HCT116 (cell line): ENCODE measurements around the gene ALB. TPM values are rescaled to one million over a fixed set of nuclear protein-coding genes. Genes with fewer than 3 reads are reported as not detected.

Source experiments
- ATAC-seq: fragments of 200-7000 bp; cut with Tn5 transposase; 2 replicates; pipeline ENCODE4 v1.9.1; 2020; ENCODE audit warnings: mild to moderate bottlenecking, moderate library complexity
- BruUV-seq: library from RNA; stranded (reverse); fragments of 400-500 nt; replicated peaks from 2 replicates; lab custom pipeline; 2021; lab: Mats Ljungman, UMichigan
- CTCF ChIA-PET: fragments of 300-600 bp; sonication (Branson Sonifier 250); formaldehyde crosslinking; loops from one replicate; lab custom pipeline; 2021; ENCODE audit warnings: antibody characterized with exemption; lab: Charles Lee
- POLR2A ChIA-PET: fragments of 300-600, 350-600 bp; sonication (Branson Sonifier 250); formaldehyde crosslinking; loops from one replicate; lab custom pipeline; 2021; ENCODE audit warnings: antibody characterized with exemption; lab: Charles Lee
- RAD21 ChIA-PET, 2 experiments: fragments of 300-600 bp; sonication (Branson Sonifier 250); formaldehyde crosslinking; loops; one replicate each; lab custom pipeline; 2023; ENCODE audit warnings: low total read pairs in 2 of 2; ENCODE audit not compliant: uncharacterized antibody in 2 of 2, unreplicated experiment in 2 of 2, low non-redundant PET in 1 of 2; lab: Charles Lee
- DNase-seq: peaks from one replicate; pipeline ENCODE4 v3.0.0-alpha.2; 2010; ENCODE audit warnings: low read depth, low spot score
- H2AFZ ChIP-seq: fragments of 200-600 bp; shearing (Covaris generic), sonication (generic); 2 replicates; pipeline ENCODE4 v1.6.1; 2017; ENCODE audit warnings: low read depth, mixed run types, mixed read lengths, antibody characterized with exemption, low read length; ENCODE audit not compliant: poor library complexity, severe bottlenecking
- H3K27ac ChIP-seq: 2 replicates; pipeline ENCODE4 v1.5.1; 2012; ENCODE audit warnings: low read depth, low read length
- H3K27me3 ChIP-seq: fragments of 200-600 bp; sonication (generic); 2 replicates; pipeline ENCODE4 v1.6.1; 2016; ENCODE audit warnings: mixed run types, low read length, mixed read lengths; ENCODE audit not compliant: insufficient read depth
- H3K36me3 ChIP-seq, 2 experiments: fragments of 200-500 bp in 1 of 2; fragments of 200-600 bp in 1 of 2; sonication (Bioruptor generic) in 1 of 2; sonication (generic) in 1 of 2; 2 replicates each; pipeline versions ENCODE4 v1.5.1 to v1.6.1; 2014 to 2016; ENCODE audit warnings: low read length in 2 of 2, inconsistent platforms in 1 of 2, mixed read lengths in 1 of 2, mixed run types in 1 of 2; ENCODE audit not compliant: insufficient read depth in 2 of 2, control insufficient read depth in 1 of 2
- H3K4me1 ChIP-seq, 2 experiments: fragments of 200-600 bp in 1 of 2; sonication (generic) in 1 of 2; 2 replicates each; pipeline versions ENCODE4 v1.5.1 to v1.6.1; 2012 to 2017; ENCODE audit warnings: low read length in 2 of 2, inconsistent platforms in 1 of 2, mild to moderate bottlenecking in 1 of 2, mixed read lengths in 1 of 2, mixed run types in 1 of 2, moderate library complexity in 1 of 2; ENCODE audit not compliant: insufficient read depth in 2 of 2, control insufficient read depth in 1 of 2
- H3K4me2 ChIP-seq: fragments of 200-600 bp; sonication (generic); 2 replicates; pipeline ENCODE4 v1.6.1; 2017; ENCODE audit warnings: mixed run types, low read length, mixed read lengths
- H3K4me3 ChIP-seq, 2 experiments: fragments of 200-600 bp in 1 of 2; sonication (generic) in 1 of 2; replicated peaks in 1 of 2; 2 replicates each; pipeline ENCODE4 v1.5.1; 2011 to 2016; ENCODE audit warnings: low read length in 2 of 2, control low read depth in 1 of 2, low read depth in 1 of 2, mild to moderate bottlenecking in 1 of 2, mixed read lengths in 1 of 2, mixed run types in 1 of 2
- H3K79me2 ChIP-seq: fragments of 200-600 bp; sonication (generic); 2 replicates; pipeline ENCODE4 v1.6.1; 2017; ENCODE audit warnings: mild to moderate bottlenecking, mixed run types, low read length, moderate library complexity, mixed read lengths; ENCODE audit not compliant: insufficient read depth
- H3K9ac ChIP-seq: fragments of 200-600 bp; sonication (generic); 2 replicates; pipeline ENCODE4 v1.6.1; 2016; ENCODE audit warnings: low read length, mixed read lengths
- H3K9me2 ChIP-seq: fragments of 200-600 bp; sonication (generic), shearing (Covaris generic); 2 replicates; pipeline ENCODE4 v1.6.1; 2017; ENCODE audit warnings: mixed run types, mild to moderate bottlenecking, moderate library complexity; ENCODE audit not compliant: insufficient read depth
- H3K9me3 ChIP-seq, 2 experiments: fragments of 200-500 bp in 1 of 2; fragments of 200-600 bp in 1 of 2; sonication (Bioruptor generic) in 1 of 2; sonication (generic) in 1 of 2; 2 replicates each; pipeline ENCODE4 v1.6.1; 2014 to 2017; ENCODE audit warnings: low read length in 2 of 2, mixed read lengths in 2 of 2, inconsistent platforms in 1 of 2, low read depth in 1 of 2, mild to moderate bottlenecking in 1 of 2, mixed run types in 1 of 2, moderate library complexity in 1 of 2; ENCODE audit not compliant: control insufficient read depth in 1 of 2, insufficient read depth in 1 of 2
- H4K20me1 ChIP-seq: fragments of 200-600 bp; sonication (generic), shearing (Covaris generic); 2 replicates; pipeline ENCODE4 v1.6.1; 2017; ENCODE audit warnings: mixed run types, mild to moderate bottlenecking, moderate library complexity; ENCODE audit not compliant: insufficient read depth
- CBX3 ChIP-seq: IDR thresholded peaks from 2 replicates; pipeline ENCODE4 v1.6.1; 2012; ENCODE audit warnings: low read depth
- CEBPB ChIP-seq: IDR thresholded peaks from 2 replicates; pipeline ENCODE4 v1.6.1; 2012; ENCODE audit warnings: low read depth
- EGR1 ChIP-seq: IDR thresholded peaks from 2 replicates; pipeline ENCODE4 v1.6.1; 2012; ENCODE audit warnings: low read depth
- ELF1 ChIP-seq: IDR thresholded peaks from 2 replicates; pipeline ENCODE4 v1.6.1; 2012; ENCODE audit warnings: low read depth, borderline replicate concordance
- EZH2 ChIP-seq: fragments of 200-600 bp; sonication (generic); IDR thresholded peaks from 2 replicates; pipeline ENCODE4 v1.6.1; 2017; ENCODE audit warnings: antibody characterized with exemption, mixed run types
- EZH2phosphoT487 ChIP-seq: fragments of 200-600 bp; IDR thresholded peaks from 2 replicates; pipeline ENCODE4 v1.6.1; 2018; ENCODE audit warnings: antibody characterized with exemption, borderline replicate concordance
- JUND ChIP-seq: IDR thresholded peaks from 2 replicates; pipeline ENCODE4 v1.6.1; 2012
- POLR2AphosphoS5 ChIP-seq: IDR thresholded peaks from 2 replicates; pipeline ENCODE4 v1.6.1; 2011; ENCODE audit warnings: mild to moderate bottlenecking, low read depth, low read length, moderate library complexity
- RAD21 ChIP-seq: IDR thresholded peaks from 2 replicates; pipeline ENCODE4 v1.6.1; 2012; ENCODE audit warnings: low read depth, mild to moderate bottlenecking
- SIN3A ChIP-seq: IDR thresholded peaks from 2 replicates; pipeline ENCODE4 v1.6.1; 2012; ENCODE audit warnings: low read depth
- ZFX ChIP-seq: fragments of 450-650 bp; IDR thresholded peaks from 2 replicates; pipeline ENCODE4 v1.6.1; 2017
- intact Hi-C: fragments of 100-400 bp; cut with micrococcal nuclease; formaldehyde crosslinking; loops from 2 replicates; pipeline ENCODE4 v1.10.0; 2022
- total RNA-seq: library from RNA; stranded (reverse); gene quantifications from one replicate; pipeline ENCODE4 v1.2.1, GENCODE V29; 2021; ENCODE audit not compliant: unreplicated experiment
- TF ChIP-seq, protein P1 (sequence below): IDR thresholded peaks from 2 replicates; pipeline ENCODE4 v1.6.1; 2012

Gene ALB
- total RNA-seq, 1 experiment from 2014 or later: 26.7 TPM

DNA sequence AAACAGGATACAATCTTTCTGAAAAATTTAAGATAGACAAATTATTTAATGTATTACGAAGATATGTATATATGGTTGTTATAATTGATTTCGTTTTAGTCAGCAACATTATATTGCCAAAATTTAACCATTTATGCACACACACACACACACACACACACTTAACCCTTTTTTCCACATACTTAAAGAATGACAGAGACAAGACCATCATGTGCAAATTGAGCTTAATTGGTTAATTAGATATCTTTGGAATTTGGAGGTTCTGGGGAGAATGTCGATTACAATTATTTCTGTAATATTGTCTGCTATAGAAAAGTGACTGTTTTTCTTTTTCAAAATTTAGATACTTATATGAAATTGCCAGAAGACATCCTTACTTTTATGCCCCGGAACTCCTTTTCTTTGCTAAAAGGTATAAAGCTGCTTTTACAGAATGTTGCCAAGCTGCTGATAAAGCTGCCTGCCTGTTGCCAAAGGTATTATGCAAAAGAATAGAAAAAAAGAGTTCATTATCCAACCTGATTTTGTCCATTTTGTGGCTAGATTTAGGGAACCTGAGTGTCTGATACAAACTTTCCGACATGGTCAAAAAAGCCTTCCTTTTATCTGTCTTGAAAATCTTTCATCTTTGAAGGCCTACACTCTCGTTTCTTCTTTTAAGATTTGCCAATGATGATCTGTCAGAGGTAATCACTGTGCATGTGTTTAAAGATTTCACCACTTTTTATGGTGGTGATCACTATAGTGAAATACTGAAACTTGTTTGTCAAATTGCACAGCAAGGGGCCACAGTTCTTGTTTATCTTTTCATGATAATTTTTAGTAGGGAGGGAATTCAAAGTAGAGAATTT, 5.2 kb downstream of the ALB start:
- Histone ChIP-seq H3K4me2 (no peak overlapping the region), H3K4me1 (no peaks in the 10 kb centered on the region), H3K27ac (no peak overlapping the region), H4K20me1 (no peaks in the 10 kb centered on the region; the same call in 1 of the 2 replicates), H2AFZ (no peak overlapping the region), H3K79me2 (no peaks in the 10 kb centered on the region), H3K9me3 (no peaks in the 10 kb centered on the region), H3K4me3 (no peak overlapping the region), H3K27me3 (no peaks in the 10 kb centered on the region), H3K36me3 (no peaks in the 10 kb centered on the region), H3K9me2 (no peaks in the 10 kb centered on the region), H3K9ac (no peak overlapping the region)
- ChIA-PET POLR2A (no interaction called here), RAD21 (no interaction called here), CTCF (no interaction called here)
- no peak for ATAC-seq
- intact Hi-C loops: no loop called here
- BruUV-seq: no TSS peak
- TF ChIP-seq JUND: no peak
- no peak for TF ChIP-seq CEBPB
- TF ChIP-seq EZH2phosphoT487: no peak
- TF ChIP-seq RAD21: no peak
- TF ChIP-seq EGR1: no peak
- no peak for TF ChIP-seq POLR2AphosphoS5
- no peak for TF ChIP-seq EZH2
- no peak for TF ChIP-seq ELF1
- TF ChIP-seq, protein P1, sequence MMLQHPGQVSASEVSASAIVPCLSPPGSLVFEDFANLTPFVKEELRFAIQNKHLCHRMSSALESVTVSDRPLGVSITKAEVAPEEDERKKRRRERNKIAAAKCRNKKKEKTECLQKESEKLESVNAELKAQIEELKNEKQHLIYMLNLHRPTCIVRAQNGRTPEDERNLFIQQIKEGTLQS: no peak
- no peak for TF ChIP-seq CBX3
- TF ChIP-seq ZFX: no peak
- no peak for TF ChIP-seq SIN3A
- no peak for DNase-seq
